Endodermal cell (in vitro differentiated cells): Measurements from ENCODE around the gene EYS. TPM values are rescaled to one million over a fixed set of nuclear protein-coding genes. Genes with fewer than 3 reads are reported as not detected.

ENCODE experiments used
- DNase-seq: peaks from one replicate; pipeline ENCODE4 v3.0.0-alpha.2; 2017
- H3K27ac ChIP-seq: 2 replicates; pipeline ENCODE4 v1.5.1; 2013; ENCODE audit warnings: mild to moderate bottlenecking, low read depth, low read length, moderate library complexity
- H3K27me3 ChIP-seq: 2 replicates; pipeline ENCODE4 v1.6.1; 2013; ENCODE audit warnings: mild to moderate bottlenecking, low read length, moderate library complexity; ENCODE audit not compliant: insufficient read depth, control insufficient read depth, poor library complexity, severe bottlenecking
- H3K36me3 ChIP-seq: 2 replicates; pipeline ENCODE4 v1.7.0; 2013; ENCODE audit warnings: mild to moderate bottlenecking, low read length, moderate library complexity; ENCODE audit not compliant: control insufficient read depth, insufficient read depth
- H3K4me1 ChIP-seq: one replicate; pipeline ENCODE4 v1.7.0; 2013; ENCODE audit warnings: low read length; ENCODE audit not compliant: control insufficient read depth, insufficient read depth
- H3K4me3 ChIP-seq: 2 replicates; pipeline ENCODE4 v1.5.1; 2013; ENCODE audit warnings: mild to moderate bottlenecking, low read length, moderate library complexity
- H3K9ac ChIP-seq: 2 replicates; pipeline ENCODE4 v1.6.1; 2013; ENCODE audit warnings: mild to moderate bottlenecking, low read length, moderate library complexity; ENCODE audit not compliant: poor library complexity, severe bottlenecking; ENCODE audit errors: extremely low read depth
- H3K9me3 ChIP-seq: 2 replicates; pipeline ENCODE4 v1.6.1; 2013; ENCODE audit warnings: mild to moderate bottlenecking, low read length, moderate library complexity; ENCODE audit not compliant: control insufficient read depth
- H3K27ac Mint-ChIP-seq: 2 replicates; pipeline ENCODE4 v1.8.0; 2020; ENCODE audit warnings: mixed read lengths
- H3K27me3 Mint-ChIP-seq: 2 replicates; pipeline ENCODE4 v1.8.0; 2021; ENCODE audit warnings: mild to moderate bottlenecking, mixed read lengths; ENCODE audit not compliant: insufficient read depth
- H3K36me3 Mint-ChIP-seq: 2 replicates; pipeline ENCODE4 v1.8.0; 2020; ENCODE audit warnings: low read depth, mixed read lengths
- H3K4me1 Mint-ChIP-seq: 2 replicates; pipeline ENCODE4 v1.8.0; 2020; ENCODE audit warnings: mixed read lengths
- H3K4me3 Mint-ChIP-seq: 2 replicates; pipeline ENCODE4 v1.8.0; 2020; ENCODE audit warnings: mild to moderate bottlenecking, moderate library complexity, mixed read lengths
- H3K9me3 Mint-ChIP-seq: 2 replicates; pipeline ENCODE4 v1.8.0; 2020; ENCODE audit warnings: mild to moderate bottlenecking, mixed read lengths
- CTCF ChIP-seq: fragments of 200-600 bp; sonication (generic); conservative IDR thresholded peaks from 2 replicates; pipeline ENCODE4 v1.5.0; 2021; ENCODE audit warnings: antibody characterized with exemption, mild to moderate bottlenecking
- WGBS, 2 experiments: methylation state at CpG; one replicate each; pipeline versions ENCODE4 v1.1.5 to v1.1.7; 2013; ENCODE audit warnings: missing lambda C conversion rate in 2 of 2, mixed read lengths in 1 of 2; ENCODE audit not compliant: insufficient coverage in 1 of 2, insufficient read length in 1 of 2; 5-methylcytosine and 5-hydroxymethylcytosine counted together
- total RNA-seq, 2 donors: library from RNA; stranded (reverse); fragmentation: NEBNext Ultra II Directional in 1 of 2; extraction: Animal tissue kit (Norgen Biotek cat#: 25700) in 1 of 2; gene quantifications; 2 replicates in 1 of 2; 3 replicates in 1 of 2; pipeline ENCODE4 v1.2.1, GENCODE V29; 2021

The EYS gene
- total RNA-seq, 2 donors from 2014 or later = 0.31 to 0.70 TPM

- H3K27ac Mint-ChIP-seq = peak overlapping the region; percentile 60
- H3K9me3 ChIP-seq = no peaks in the 10 kb centered on the region
- H3K4me1 ChIP-seq = no peaks in the 10 kb centered on the region
- no peak overlapping the region for H3K9ac ChIP-seq
- peaks cover 3% of the 10 kb centered on the region for H3K4me1 Mint-ChIP-seq
- H3K4me3 Mint-ChIP-seq = no peak overlapping the region
- H3K9me3 Mint-ChIP-seq = no peaks in the 10 kb centered on the region
- no peaks in the 10 kb centered on the region for H3K36me3 ChIP-seq
- H3K27me3 Mint-ChIP-seq = no peaks in the 10 kb centered on the region
- H3K27ac ChIP-seq = no peak overlapping the region
- H3K27me3 ChIP-seq = no peaks in the 10 kb centered on the region
- H3K36me3 Mint-ChIP-seq = no peaks in the 10 kb centered on the region
- peak; percentile 46 for DNase-seq
- 50 to 82% methylated on average over 2 to 5 of the region's 5 CpGs for WGBS, 2 experiments
- no peak for TF ChIP-seq CTCF
- no peak overlapping the region for H3K4me3 ChIP-seq
These were observed 1330.6 kb downstream of the EYS start for GRCh38 chr6:64376394-64376793.

DNA sequence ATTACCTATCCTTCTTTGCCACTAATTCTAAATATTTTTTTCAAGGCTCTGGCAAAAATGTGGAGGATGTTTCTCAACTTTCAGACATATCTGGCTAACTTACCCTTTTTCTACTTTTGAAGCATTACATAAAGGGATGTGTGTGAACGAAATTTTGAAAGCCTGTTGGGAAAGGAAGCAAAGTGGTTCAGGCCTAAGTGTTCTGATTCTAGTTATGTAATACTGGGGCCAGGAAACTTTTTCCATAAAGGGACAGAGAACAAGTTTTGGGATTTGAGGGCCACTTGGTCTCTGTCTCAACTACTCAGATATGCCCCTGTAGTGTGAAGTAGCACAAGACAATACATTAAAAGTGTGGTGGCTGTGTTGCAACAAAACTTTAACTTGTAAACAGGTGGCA is 1349.6 kb downstream of the EYS start:
- Histone ChIP-seq H3K36me3 (no peaks in the 10 kb centered on the region), H3K4me1 (no peaks in the 10 kb centered on the region), H3K27ac (no peak overlapping the region), H3K27me3 (no peaks in the 10 kb centered on the region), H3K9ac (no peak overlapping the region), H3K4me3 (no peak overlapping the region), H3K9me3 (no peaks in the 10 kb centered on the region)
- WGBS, 2 experiments = 89 to 100% methylated on average over 1 of the region's 1 CpG
- H3K4me3 Mint-ChIP-seq = no peak overlapping the region
- H3K4me1 Mint-ChIP-seq = no peaks in the 10 kb centered on the region
- TF ChIP-seq CTCF = no peak
- H3K9me3 Mint-ChIP-seq = no peaks in the 10 kb centered on the region
- no peak for DNase-seq
- no peaks in the 10 kb centered on the region for H3K36me3 Mint-ChIP-seq
- no peaks in the 10 kb centered on the region for H3K27me3 Mint-ChIP-seq
- no peak overlapping the region for H3K27ac Mint-ChIP-seq

DNA sequence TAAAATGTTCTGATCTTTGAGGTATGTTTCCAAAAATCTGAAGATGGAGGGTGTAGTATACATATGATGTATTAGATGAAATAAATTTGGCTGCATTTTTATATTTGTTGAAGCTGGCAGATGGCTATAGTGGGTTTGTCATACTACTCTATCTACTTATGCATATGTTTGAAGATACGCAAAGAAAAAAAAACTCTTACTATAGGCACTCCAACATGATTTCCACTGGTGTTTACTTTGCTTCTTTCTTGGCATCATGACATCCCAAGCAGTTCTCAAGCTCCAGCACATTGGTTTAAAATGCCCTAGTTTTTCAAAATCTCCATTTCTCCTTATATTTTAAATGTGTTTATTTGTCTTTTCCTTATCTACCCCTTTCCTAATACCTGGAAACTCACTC is 1359.6 kb downstream of the EYS start:
- TF ChIP-seq CTCF = no peak
- Histone ChIP-seq H3K9me3 (no peaks in the 10 kb centered on the region), H3K9ac (no peak overlapping the region), H3K36me3 (no peaks in the 10 kb centered on the region), H3K27ac (no peak overlapping the region), H3K27me3 (no peaks in the 10 kb centered on the region), H3K4me1 (no peaks in the 10 kb centered on the region), H3K4me3 (no peak overlapping the region)
- 100% methylated on average over 1 of the region's 1 CpG; no CpG with 5 or more reads in 1 of the 2 experiments for WGBS, 2 experiments
- H3K4me1 Mint-ChIP-seq = no peaks in the 10 kb centered on the region
- peaks cover 3% of the 10 kb centered on the region for H3K9me3 Mint-ChIP-seq
- H3K36me3 Mint-ChIP-seq = no peaks in the 10 kb centered on the region
- DNase-seq = no peak
- no peak overlapping the region for H3K27ac Mint-ChIP-seq
- H3K4me3 Mint-ChIP-seq = no peak overlapping the region
- no peaks in the 10 kb centered on the region for H3K27me3 Mint-ChIP-seq
